ENCODE measurements around the gene SRBD1. TPM values are rescaled to one million over a fixed set of nuclear protein-coding genes. Genes with fewer than 3 reads are reported as not detected.

The SRBD1 gene
- total RNA-seq, 1 experiment from 2014 or later: 20.6 TPM

DNA sequence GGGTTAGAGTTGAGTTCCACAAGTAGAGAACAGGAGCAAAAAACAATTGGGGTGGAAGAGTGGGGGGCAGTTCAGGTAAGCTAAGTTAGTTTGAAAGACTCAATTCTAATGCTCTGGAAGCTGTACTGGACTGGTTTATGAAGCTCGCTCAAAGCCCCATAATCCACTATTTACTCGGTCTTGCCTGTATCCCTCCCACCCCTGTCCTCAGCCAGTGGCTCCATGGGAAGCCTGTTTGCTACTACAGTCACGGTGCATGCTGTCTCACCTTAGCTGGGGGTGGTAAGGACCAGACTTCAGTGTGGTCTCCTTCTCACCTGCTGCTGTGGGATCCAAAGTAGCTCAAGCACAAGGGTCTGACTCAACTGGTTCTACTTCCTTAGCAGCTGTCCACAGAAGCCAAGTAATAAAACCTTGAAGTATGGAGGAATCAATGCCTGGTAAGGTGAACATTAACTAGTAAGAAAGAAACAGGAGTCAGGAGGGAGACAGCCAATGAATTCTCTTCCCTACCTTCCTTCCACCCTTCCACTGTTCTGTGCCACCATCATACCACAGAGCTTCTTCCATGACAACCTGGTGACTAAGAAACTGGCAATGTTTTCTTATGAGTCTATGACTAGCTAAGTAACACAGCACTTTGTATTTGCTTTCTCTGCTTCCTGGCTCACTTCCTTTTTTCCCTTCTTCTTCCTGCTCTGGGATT, 230.8 kb downstream of the SRBD1 start:
- no peak for DNase-seq (ENCODE audit: low read depth, low spot score)
- intact Hi-C loops (cut with micrococcal nuclease): no loop called here
- no peak overlapping the region for H3K27ac ChIP-seq (ENCODE audit: low read depth, low read length)
- no peak overlapping the region for H2AFZ ChIP-seq (ENCODE audit: low read depth, low read length, poor library complexity, severe bottlenecking)
- TF ChIP-seq, protein P1, sequence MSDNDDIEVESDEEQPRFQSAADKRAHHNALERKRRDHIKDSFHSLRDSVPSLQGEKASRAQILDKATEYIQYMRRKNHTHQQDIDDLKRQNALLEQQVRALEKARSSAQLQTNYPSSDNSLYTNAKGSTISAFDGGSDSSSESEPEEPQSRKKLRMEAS (IDR thresholded peaks at IDR 0.05): no peak
- TF ChIP-seq CBX3 (IDR thresholded peaks at IDR 0.05; ENCODE audit: low read depth) (no peak), ELF1 (IDR thresholded peaks at IDR 0.05; ENCODE audit: borderline replicate concordance, low read depth) (no peak), EGR1 (IDR thresholded peaks at IDR 0.05; ENCODE audit: low read depth) (no peak), FOSL1 (IDR thresholded peaks at IDR 0.05; ENCODE audit: low read depth) (no peak), ZNF274 (IDR thresholded peaks at IDR 0.05; ENCODE audit: low read depth, low read length) (no peak), CEBPB (IDR thresholded peaks at IDR 0.05; ENCODE audit: low read depth) (no peak), TCF7L2 (IDR thresholded peaks at IDR 0.05; ENCODE audit: borderline replicate concordance, extremely low read depth, insufficient read depth, insufficient read length) (no peak), RAD21 (IDR thresholded peaks at IDR 0.05; ENCODE audit: low read depth) (no peak), EZH2 (IDR thresholded peaks at IDR 0.05) (no peak), JUND (IDR thresholded peaks at IDR 0.05) (no peak), YY1 (IDR thresholded peaks at IDR 0.05; ENCODE audit: extremely low read depth, insufficient replicate concordance, low read depth, low read length) (no peak), SIN3A (IDR thresholded peaks at IDR 0.05; ENCODE audit: low read depth) (no peak), EZH2phosphoT487 (IDR thresholded peaks at IDR 0.05; ENCODE audit: borderline replicate concordance) (no peak), SRF (IDR thresholded peaks at IDR 0.05; ENCODE audit: low read depth) (no peak)
- TF ChIP-seq, protein P2, sequence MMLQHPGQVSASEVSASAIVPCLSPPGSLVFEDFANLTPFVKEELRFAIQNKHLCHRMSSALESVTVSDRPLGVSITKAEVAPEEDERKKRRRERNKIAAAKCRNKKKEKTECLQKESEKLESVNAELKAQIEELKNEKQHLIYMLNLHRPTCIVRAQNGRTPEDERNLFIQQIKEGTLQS (IDR thresholded peaks at IDR 0.05): no peak
- TF ChIP-seq, protein P3, sequence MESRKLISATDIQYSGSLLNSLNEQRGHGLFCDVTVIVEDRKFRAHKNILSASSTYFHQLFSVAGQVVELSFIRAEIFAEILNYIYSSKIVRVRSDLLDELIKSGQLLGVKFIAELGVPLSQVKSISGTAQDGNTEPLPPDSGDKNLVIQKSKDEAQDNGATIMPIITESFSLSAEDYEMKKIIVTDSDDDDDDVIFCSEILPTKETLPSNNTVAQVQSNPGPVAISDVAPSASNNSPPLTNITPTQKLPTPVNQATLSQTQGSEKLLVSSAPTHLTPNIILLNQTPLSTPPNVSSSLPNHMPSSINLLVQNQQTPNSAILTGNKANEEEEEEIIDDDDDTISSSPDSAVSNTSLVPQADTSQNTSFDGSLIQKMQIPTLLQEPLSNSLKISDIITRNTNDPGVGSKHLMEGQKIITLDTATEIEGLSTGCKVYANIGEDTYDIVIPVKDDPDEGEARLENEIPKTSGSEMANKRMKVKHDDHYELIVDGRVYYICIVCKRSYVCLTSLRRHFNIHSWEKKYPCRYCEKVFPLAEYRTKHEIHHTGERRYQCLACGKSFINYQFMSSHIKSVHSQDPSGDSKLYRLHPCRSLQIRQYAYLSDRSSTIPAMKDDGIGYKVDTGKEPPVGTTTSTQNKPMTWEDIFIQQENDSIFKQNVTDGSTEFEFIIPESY (IDR thresholded peaks at IDR 0.05; ENCODE audit: extremely low read depth, insufficient replicate concordance, low read length): no peak
- no peaks in the 10 kb centered on the region; a peak in 1 of 4 replicates for H3K4me1 ChIP-seq (ENCODE audit: control insufficient read depth in 1 of 2, insufficient read depth in 2 of 2, low read length in 2 of 2)
- no peak overlapping the region for H3K9ac ChIP-seq (ENCODE audit: low read length)
- no peaks in the 10 kb centered on the region for H3K27me3 ChIP-seq (ENCODE audit: insufficient read depth, low read length)
- ChIA-PET POLR2A (no interaction called here), CTCF (no interaction called here), RAD21 (ENCODE audit: low non-redundant PET in 1 of 2, low total read pairs in 2 of 2, uncharacterized antibody in 2 of 2, unreplicated experiment in 2 of 2) (no interaction called here)
- H3K4me3 ChIP-seq (replicated peaks in 1 of 2; ENCODE audit: low read depth in 1 of 2, low read length in 2 of 2): no peak overlapping the region
- H3K9me3 ChIP-seq (ENCODE audit: control insufficient read depth in 1 of 2, insufficient read depth in 1 of 2, low read depth in 1 of 2, low read length in 2 of 2): no peaks in the 10 kb centered on the region
- no peaks in the 10 kb centered on the region for H3K79me2 ChIP-seq (ENCODE audit: insufficient read depth, low read length)
- H4K20me1 ChIP-seq (ENCODE audit: insufficient read depth): no peaks in the 10 kb centered on the region
- H3K36me3 ChIP-seq (ENCODE audit: control insufficient read depth in 1 of 2, insufficient read depth in 2 of 2, low read length in 2 of 2): no peaks in the 10 kb centered on the region
- no TSS peak for BruUV-seq (replicated peaks)
- ATAC-seq: no peak
- no peak overlapping the region for H3K4me2 ChIP-seq (ENCODE audit: low read length)
- no peaks in the 10 kb centered on the region for H3K9me2 ChIP-seq (ENCODE audit: insufficient read depth)

Measured in HCT116 (cell line).